ENCODE measurements around the gene HLCS. TPM values are rescaled to one million over a fixed set of nuclear protein-coding genes. Genes with fewer than 3 reads are reported as not detected.

Gene HLCS
- total and polyA plus RNA-seq, 2 donors from 2014 or later: 4.5 to 29.6 TPM

DNA sequence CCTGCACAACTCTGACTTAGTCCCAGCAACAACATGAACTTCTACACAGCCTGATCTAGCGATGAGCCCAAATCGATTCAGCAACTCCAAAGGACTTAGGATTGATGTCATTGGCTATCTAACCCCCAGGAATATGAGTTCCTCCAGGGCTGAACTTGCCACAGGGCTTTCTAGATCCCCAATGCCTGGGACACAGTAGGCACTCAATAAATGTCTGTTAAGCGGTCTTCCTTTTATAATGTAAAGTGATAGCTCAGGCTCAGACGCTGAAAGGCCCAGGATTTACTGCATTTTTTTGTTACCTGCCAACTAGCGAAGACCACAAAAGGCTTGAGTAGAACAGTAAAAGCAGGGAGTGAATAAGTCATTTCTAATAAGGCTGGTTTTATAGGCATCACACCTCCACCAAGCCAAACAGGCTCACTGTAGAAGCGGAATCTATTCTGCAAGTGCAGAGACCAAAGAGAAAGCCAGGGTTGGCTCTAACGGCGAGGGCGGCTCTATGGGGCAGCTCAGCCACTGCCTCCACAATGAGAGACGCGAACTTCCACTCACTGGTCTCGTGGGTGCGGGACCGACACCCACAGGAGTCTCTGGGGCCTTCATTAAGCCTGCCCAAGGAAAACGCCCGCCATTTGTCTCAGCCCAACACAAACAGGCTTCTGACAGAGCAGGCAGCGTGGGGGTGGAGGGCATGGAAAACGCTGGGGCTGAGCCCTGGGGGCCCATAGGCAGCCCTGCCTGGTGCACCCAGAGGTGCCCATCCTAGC lies 52.0 kb downstream of the HLCS start:
- Histone ChIP-seq H3K27ac (ENCODE audit: low read depth in 2 of 2, low read length in 2 of 2) (no peak overlapping the region), H3K4me3 (ENCODE audit: low read length in 3 of 3) (no peak overlapping the region), H3K9ac (ENCODE audit: low read length in 3 of 3) (no peak overlapping the region), H3K27me3 (ENCODE audit: control insufficient read depth, insufficient read depth, low read length) (no peaks in the 10 kb centered on the region), H3K4me1 (ENCODE audit: control insufficient read depth in 2 of 3, insufficient read depth in 2 of 3, low read depth in 1 of 3, low read length in 3 of 3) (peaks cover 0 to 7% (median 0%) of the 10 kb centered on the region in 3 donors), H3K9me3 (ENCODE audit: control insufficient read depth in 2 of 3, insufficient read depth in 1 of 3, low read length in 3 of 3) (no peaks in the 10 kb centered on the region), H3K36me3 (ENCODE audit: control insufficient read depth in 2 of 3, insufficient read depth in 3 of 3, low read length in 3 of 3) (no peaks in the 10 kb centered on the region)
- DNase-seq (no peak), FAIRE-seq (no peak)
- TF ChIP-seq, protein P1, sequence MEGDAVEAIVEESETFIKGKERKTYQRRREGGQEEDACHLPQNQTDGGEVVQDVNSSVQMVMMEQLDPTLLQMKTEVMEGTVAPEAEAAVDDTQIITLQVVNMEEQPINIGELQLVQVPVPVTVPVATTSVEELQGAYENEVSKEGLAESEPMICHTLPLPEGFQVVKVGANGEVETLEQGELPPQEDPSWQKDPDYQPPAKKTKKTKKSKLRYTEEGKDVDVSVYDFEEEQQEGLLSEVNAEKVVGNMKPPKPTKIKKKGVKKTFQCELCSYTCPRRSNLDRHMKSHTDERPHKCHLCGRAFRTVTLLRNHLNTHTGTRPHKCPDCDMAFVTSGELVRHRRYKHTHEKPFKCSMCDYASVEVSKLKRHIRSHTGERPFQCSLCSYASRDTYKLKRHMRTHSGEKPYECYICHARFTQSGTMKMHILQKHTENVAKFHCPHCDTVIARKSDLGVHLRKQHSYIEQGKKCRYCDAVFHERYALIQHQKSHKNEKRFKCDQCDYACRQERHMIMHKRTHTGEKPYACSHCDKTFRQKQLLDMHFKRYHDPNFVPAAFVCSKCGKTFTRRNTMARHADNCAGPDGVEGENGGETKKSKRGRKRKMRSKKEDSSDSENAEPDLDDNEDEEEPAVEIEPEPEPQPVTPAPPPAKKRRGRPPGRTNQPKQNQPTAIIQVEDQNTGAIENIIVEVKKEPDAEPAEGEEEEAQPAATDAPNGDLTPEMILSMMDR (IDR thresholded peaks at IDR 0.05; ENCODE audit: borderline replicate concordance, extremely low read depth, insufficient read depth): no peak
- intact Hi-C loops (cut with DNase I): no loop called here

DNA sequence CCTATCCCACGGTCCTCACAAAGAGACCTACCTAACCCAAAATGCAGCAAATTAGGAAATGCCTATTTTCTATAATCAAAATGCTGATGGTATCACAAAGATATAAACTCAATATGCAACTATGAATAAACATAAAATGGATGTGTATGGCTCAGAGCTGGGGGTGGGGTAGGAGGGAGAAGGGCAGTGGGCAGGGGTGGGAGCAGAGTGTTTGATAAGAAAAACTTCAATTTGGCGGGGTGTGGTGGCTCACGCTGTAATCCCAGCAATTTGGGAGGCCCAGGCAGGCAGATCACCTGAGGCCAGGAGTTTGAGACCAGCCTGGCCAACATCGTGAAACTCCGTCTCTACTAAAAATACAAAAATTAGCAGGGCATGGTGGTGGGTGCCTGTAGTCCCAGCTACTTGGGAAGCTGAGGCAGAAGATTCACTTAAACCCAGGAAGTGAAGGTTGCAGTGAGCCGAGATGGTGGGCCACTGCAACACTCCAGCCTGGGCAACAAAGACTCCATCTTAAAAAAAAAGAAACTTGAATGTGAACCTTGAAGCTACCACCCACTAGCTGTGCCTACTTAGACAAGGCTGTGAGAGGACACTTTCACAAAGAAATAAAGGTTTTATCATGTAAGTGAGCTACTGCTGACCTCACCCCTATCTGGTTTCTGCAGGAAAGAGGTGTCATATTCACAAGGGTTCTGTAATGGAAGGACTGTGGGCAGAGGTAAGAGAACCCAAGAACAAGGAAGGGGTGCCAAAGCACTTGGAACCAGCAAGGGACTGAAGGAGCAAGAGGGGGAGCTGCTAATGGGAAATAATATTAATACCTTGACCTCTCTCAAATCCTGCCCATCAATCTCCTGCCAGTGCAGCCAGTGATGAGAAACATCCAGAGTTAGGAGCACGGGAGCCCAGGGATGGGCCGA lies 53.0 kb downstream of the HLCS start:
- intact Hi-C loops (cut with DNase I): no loop called here
- Histone ChIP-seq H3K4me3 (ENCODE audit: low read length in 3 of 3) (no peak overlapping the region), H3K27me3 (ENCODE audit: control insufficient read depth, insufficient read depth, low read length) (no peaks in the 10 kb centered on the region), H3K36me3 (ENCODE audit: control insufficient read depth in 2 of 3, insufficient read depth in 3 of 3, low read length in 3 of 3) (no peaks in the 10 kb centered on the region), H3K4me1 (ENCODE audit: control insufficient read depth in 2 of 3, insufficient read depth in 2 of 3, low read depth in 1 of 3, low read length in 3 of 3) (peaks cover 0 to 5% (median 0%) of the 10 kb centered on the region in 3 donors), H3K9ac (ENCODE audit: low read length in 3 of 3) (no peak overlapping the region), H3K27ac (ENCODE audit: low read depth in 2 of 2, low read length in 2 of 2) (no peak overlapping the region), H3K9me3 (ENCODE audit: control insufficient read depth in 2 of 3, insufficient read depth in 1 of 3, low read length in 3 of 3) (no peaks in the 10 kb centered on the region)
- FAIRE-seq: no peak
- no peak for DNase-seq
- TF ChIP-seq, protein P1 (IDR thresholded peaks at IDR 0.05; ENCODE audit: borderline replicate concordance, extremely low read depth, insufficient read depth): no peak

DNA sequence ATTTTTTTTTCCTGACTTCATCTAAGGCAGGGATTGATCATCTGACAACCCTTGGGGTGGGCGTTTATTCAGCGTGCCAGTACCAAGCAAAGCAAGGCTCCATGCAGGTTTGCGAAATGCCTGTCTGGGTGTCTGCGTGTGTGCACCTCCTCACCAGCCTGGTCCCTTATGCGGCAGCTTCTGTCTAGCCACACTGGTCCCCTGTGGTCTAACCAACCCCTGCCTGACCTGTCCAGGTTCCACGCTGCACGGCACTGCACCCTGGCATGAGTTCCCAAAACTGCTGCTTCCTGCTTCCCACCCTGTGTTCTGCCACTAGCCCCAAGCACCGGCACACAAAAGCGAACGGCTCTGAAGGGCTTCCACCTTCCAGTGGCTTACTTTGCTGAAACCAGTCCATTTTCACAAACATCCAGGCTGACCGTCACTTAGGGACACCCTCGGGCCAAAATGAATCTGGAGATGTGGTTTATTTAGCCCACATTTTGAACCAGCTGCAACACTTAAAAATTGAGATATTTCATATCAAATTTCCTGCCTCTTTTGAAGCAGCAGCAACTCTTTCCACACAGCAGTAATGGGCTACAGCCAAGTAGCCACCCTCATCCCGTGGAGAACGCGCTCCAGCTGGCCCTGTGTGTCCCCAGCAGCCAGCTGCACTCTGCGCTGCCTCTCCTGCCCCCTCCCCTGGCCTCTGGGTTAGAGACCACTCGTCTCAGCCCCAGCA lies 55.7 kb downstream of the HLCS start:
- Histone ChIP-seq H3K27me3 (ENCODE audit: control insufficient read depth, insufficient read depth, low read length) (no peaks in the 10 kb centered on the region), H3K9me3 (ENCODE audit: control insufficient read depth in 2 of 3, insufficient read depth in 1 of 3, low read length in 3 of 3) (no peaks in the 10 kb centered on the region), H3K4me1 (ENCODE audit: control insufficient read depth in 2 of 3, insufficient read depth in 2 of 3, low read depth in 1 of 3, low read length in 3 of 3) (no peaks in the 10 kb centered on the region), H3K36me3 (ENCODE audit: control insufficient read depth in 2 of 3, insufficient read depth in 3 of 3, low read length in 3 of 3) (no peaks in the 10 kb centered on the region), H3K27ac (ENCODE audit: low read depth in 2 of 2, low read length in 2 of 2) (no peak overlapping the region), H3K4me3 (ENCODE audit: low read length in 3 of 3) (no peak overlapping the region), H3K9ac (ENCODE audit: low read length in 3 of 3) (no peak overlapping the region)
- DNase-seq (peak in 3 of 5 donors; percentile 40 to 80 (median 52)), FAIRE-seq (no peak)
- intact Hi-C loops (cut with DNase I): no loop called here
- TF ChIP-seq, protein P1 (IDR thresholded peaks at IDR 0.05; ENCODE audit: borderline replicate concordance, extremely low read depth, insufficient read depth): no peak
